ENCODE results near the gene C19orf47.

DNA sequence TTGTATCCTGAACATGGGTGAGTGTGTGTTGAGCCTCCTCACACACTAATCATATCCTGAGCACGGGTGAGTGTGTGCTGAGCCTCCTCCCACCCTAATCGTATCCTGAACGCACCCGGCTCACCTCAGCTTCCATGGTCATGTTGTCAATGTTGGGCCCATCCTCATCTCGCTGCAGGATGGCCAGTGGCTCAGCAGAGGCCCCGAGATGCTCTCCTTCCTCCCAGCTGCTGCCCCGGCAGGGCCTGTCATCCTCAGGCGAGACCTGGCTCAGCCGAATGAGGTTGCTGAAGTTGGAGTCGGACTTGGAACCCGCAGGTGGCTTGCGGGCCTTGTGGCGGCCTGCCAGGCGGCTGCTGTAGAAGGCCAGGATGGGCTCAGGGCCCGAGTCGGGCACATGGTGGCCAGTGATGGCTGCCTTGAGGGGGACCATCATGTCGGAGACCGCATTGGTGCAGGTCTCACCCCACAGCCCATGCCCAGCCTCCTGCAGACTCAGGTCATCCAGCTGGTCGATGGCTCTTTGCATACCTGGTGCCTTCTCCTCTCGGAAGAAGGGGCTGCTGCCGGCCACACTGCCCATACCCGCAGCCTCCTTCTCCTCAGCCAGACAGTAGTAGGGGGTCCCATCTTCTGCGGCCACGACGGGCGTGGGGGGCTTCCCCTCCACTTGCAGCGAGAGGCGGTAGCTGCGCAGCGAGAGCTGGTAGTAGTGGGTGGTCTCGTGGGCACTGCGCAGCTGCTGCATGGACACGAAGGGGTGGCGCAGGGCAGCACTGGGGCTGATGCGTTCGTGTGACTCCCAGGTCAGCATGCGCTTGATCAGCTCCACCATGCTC, 32.2 kb upstream of the C19orf47 start:
- TF ChIP-seq, protein P1, sequence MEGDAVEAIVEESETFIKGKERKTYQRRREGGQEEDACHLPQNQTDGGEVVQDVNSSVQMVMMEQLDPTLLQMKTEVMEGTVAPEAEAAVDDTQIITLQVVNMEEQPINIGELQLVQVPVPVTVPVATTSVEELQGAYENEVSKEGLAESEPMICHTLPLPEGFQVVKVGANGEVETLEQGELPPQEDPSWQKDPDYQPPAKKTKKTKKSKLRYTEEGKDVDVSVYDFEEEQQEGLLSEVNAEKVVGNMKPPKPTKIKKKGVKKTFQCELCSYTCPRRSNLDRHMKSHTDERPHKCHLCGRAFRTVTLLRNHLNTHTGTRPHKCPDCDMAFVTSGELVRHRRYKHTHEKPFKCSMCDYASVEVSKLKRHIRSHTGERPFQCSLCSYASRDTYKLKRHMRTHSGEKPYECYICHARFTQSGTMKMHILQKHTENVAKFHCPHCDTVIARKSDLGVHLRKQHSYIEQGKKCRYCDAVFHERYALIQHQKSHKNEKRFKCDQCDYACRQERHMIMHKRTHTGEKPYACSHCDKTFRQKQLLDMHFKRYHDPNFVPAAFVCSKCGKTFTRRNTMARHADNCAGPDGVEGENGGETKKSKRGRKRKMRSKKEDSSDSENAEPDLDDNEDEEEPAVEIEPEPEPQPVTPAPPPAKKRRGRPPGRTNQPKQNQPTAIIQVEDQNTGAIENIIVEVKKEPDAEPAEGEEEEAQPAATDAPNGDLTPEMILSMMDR (IDR thresholded peaks at IDR 0.05; ENCODE audit: insufficient read depth, low read length, poor library complexity, severe bottlenecking) = no peak
- TF ChIP-seq EZH2phosphoT487 (conservative IDR thresholded peaks at IDR 0.05; ENCODE audit: low read length) = no peak

Data from SU-DHL-6 (cell line).